Suprapubic skin (tissue), 4 donors: Measurements from ENCODE around the gene PRKN. TPM values are rescaled to one million over a fixed set of nuclear protein-coding genes. Genes with fewer than 3 reads are reported as not detected.

ENCODE experiments used
- DNase-seq, 2 donors: peaks; one replicate each; pipeline ENCODE4 v3.0.0-alpha.2; 2019; ENCODE audit warnings: low spot score in 2 of 2
- H3K27ac ChIP-seq: fragments of 200-600 bp; sonication (generic); one replicate; pipeline ENCODE4 v1.5.1; 2019
- H3K27me3 ChIP-seq: fragments of 200-600 bp; sonication (generic); one replicate; pipeline ENCODE4 v1.5.1; 2019
- H3K36me3 ChIP-seq: fragments of 200-600 bp; sonication (generic); one replicate; pipeline ENCODE4 v1.5.1; 2019
- H3K4me1 ChIP-seq: fragments of 200-600 bp; sonication (generic); one replicate; pipeline ENCODE4 v1.5.1; 2019
- H3K4me3 ChIP-seq: fragments of 200-600 bp; sonication (generic); one replicate; pipeline ENCODE4 v1.5.1; 2019; ENCODE audit warnings: mild to moderate bottlenecking
- H3K9me3 ChIP-seq: fragments of 200-600 bp; sonication (generic); one replicate; pipeline ENCODE4 v1.5.1; 2019
- EP300 ChIP-seq: sonication (generic); formaldehyde crosslinking; IDR thresholded peaks from one replicate; pipeline ENCODE4 v1.6.1; 2017; ENCODE audit warnings: antibody characterized with exemption
- POLR2A ChIP-seq, 2 donors: fragments of 450-650 bp; IDR thresholded peaks; one replicate each; pipeline ENCODE4 v1.6.1; 2017; ENCODE audit warnings: antibody characterized with exemption in 2 of 2, mild to moderate bottlenecking in 2 of 2, moderate library complexity in 2 of 2
- POLR2AphosphoS5 ChIP-seq, 3 donors: sonication (generic); formaldehyde crosslinking; IDR thresholded peaks; one replicate each; pipeline ENCODE4 v1.6.1; 2017; ENCODE audit warnings: antibody characterized with exemption in 3 of 3
- WGBS: methylation state at CpG from one replicate; pipeline ENCODE4 v1.1.5; 2018; 5-methylcytosine and 5-hydroxymethylcytosine counted together
- total RNA-seq, 4 donors: library from RNA; depleted of rRNA; stranded (reverse); fragments of >200 nt; gene quantifications; one replicate each; pipeline ENCODE4 v1.1.0, GENCODE V29; 2016
- TF ChIP-seq, protein P1 (sequence below), 2 donors: fragments of 200-600 bp in 1 of 2; fragments of 450-650 bp in 1 of 2; sonication (generic) in 1 of 2; IDR thresholded peaks; one replicate each; pipeline ENCODE4 v1.5.1; 2016 to 2019; ENCODE audit warnings: antibody characterized with exemption in 2 of 2, mild to moderate bottlenecking in 1 of 2, moderate library complexity in 1 of 2

PRKN gene
- total RNA-seq, 4 donors from 2014 or later = 7.2 to 22.8 (median 14.4) TPM

GRCh38 chr6:162222521-162222920, 505.0 kb downstream of the PRKN start:
- WGBS = 83% methylated on average over 5 of the region's 5 CpGs
- no peak for TF ChIP-seq POLR2AphosphoS5 (IDR thresholded peaks at IDR 0.05)
- no peak for TF ChIP-seq EP300
- TF ChIP-seq POLR2A (IDR thresholded peaks at IDR 0.05) = no peak
- TF ChIP-seq, protein P1, sequence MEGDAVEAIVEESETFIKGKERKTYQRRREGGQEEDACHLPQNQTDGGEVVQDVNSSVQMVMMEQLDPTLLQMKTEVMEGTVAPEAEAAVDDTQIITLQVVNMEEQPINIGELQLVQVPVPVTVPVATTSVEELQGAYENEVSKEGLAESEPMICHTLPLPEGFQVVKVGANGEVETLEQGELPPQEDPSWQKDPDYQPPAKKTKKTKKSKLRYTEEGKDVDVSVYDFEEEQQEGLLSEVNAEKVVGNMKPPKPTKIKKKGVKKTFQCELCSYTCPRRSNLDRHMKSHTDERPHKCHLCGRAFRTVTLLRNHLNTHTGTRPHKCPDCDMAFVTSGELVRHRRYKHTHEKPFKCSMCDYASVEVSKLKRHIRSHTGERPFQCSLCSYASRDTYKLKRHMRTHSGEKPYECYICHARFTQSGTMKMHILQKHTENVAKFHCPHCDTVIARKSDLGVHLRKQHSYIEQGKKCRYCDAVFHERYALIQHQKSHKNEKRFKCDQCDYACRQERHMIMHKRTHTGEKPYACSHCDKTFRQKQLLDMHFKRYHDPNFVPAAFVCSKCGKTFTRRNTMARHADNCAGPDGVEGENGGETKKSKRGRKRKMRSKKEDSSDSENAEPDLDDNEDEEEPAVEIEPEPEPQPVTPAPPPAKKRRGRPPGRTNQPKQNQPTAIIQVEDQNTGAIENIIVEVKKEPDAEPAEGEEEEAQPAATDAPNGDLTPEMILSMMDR (IDR thresholded peaks at IDR 0.05) = no peak

DNA sequence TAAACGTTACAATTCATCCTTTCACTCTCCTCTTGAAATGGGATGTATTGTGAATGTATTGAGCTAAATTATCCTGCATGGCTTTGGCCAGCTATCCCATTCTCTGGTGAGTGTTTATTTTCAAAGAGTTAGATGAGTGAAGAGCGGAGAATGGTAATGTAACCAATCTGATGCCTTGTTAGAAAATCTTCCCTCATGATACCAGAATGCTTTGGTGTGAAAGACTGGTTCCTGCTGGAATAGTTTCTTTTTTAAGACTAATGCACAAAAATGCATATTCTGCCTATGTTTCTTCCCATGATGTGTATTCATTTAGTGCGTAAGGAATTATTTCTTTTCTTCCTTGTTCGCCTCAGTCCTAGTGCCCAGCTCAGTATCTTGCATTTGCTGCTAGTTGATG, 506.7 kb downstream of the PRKN start:
- no peaks in the 10 kb centered on the region for H3K27me3 ChIP-seq
- DNase-seq = no peak
- no peaks in the 10 kb centered on the region for H3K9me3 ChIP-seq
- no peak overlapping the region for H3K27ac ChIP-seq
- no peaks in the 10 kb centered on the region for H3K4me1 ChIP-seq
- TF ChIP-seq POLR2AphosphoS5 (IDR thresholded peaks at IDR 0.05) = no peak
- TF ChIP-seq POLR2A (IDR thresholded peaks at IDR 0.05) = no peak
- TF ChIP-seq EP300 = no peak
- TF ChIP-seq, protein P1 (IDR thresholded peaks at IDR 0.05) = no peak
- no peak overlapping the region for H3K4me3 ChIP-seq
- H3K36me3 ChIP-seq = no peaks in the 10 kb centered on the region
- 95% methylated on average over 4 of the region's 4 CpGs for WGBS

More at GRCh38 chr6:162222521-162222920, 505.0 kb downstream of the PRKN start:
- no peaks in the 10 kb centered on the region for H3K9me3 ChIP-seq
- H3K4me1 ChIP-seq = no peaks in the 10 kb centered on the region
- H3K36me3 ChIP-seq = no peaks in the 10 kb centered on the region
- H3K27ac ChIP-seq = no peak overlapping the region
- H3K27me3 ChIP-seq = no peaks in the 10 kb centered on the region
- no peak overlapping the region for H3K4me3 ChIP-seq
- DNase-seq = no peak

- Histone ChIP-seq H3K27me3 (no peaks in the 10 kb centered on the region), H3K9me3 (no peaks in the 10 kb centered on the region), H3K36me3 (no peaks in the 10 kb centered on the region), H3K4me1 (no peaks in the 10 kb centered on the region), H3K27ac (no peak overlapping the region), H3K4me3 (no peak overlapping the region)
- no peak for DNase-seq
- WGBS = 93% methylated on average over 4 of the region's 4 CpGs
- TF ChIP-seq POLR2A (IDR thresholded peaks at IDR 0.05) = no peak
- no peak for TF ChIP-seq EP300
- TF ChIP-seq POLR2AphosphoS5 (IDR thresholded peaks at IDR 0.05) = no peak
- TF ChIP-seq, protein P1 (IDR thresholded peaks at IDR 0.05) = no peak
Observed at GRCh38 chr6:162219266-162219665, 508.3 kb downstream of the PRKN start.

DNA sequence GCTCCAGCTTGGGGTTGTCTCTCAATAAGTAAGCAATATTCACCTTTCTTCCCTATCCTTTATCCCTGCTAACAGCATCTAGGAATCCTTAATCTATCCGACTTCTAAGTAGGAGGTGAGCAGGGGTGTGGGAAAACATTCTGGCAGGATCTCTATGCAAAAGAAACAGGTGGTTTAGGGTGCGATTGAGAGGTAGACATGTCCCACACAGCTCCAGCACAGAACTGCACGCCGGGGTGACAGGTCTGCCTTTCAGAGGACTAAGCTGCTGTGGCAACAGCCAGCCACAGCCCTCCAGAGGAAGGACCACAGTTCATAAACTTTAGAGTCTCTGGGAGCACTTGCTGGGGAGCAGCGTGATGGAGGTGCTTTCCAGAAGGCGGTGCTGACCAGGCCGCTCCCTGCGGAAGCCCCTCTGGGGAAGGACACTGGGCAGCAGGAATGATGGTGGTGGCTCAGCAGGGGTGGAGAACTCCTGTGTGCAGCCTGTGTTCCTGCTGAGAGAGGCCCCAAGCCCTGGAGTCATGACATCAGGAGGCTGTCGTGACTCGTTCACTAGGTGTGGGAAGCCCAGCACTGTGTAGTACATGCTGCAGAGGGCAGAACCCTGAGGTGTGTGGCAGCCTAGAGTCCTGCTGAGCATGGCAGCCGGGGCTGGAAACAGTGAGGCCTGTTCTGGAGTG, 509.6 kb downstream of the PRKN start:
- WGBS = 89% methylated on average over 11 of the region's 11 CpGs
- Histone ChIP-seq H3K27me3 (no peaks in the 10 kb centered on the region), H3K27ac (no peak overlapping the region), H3K4me1 (no peaks in the 10 kb centered on the region), H3K36me3 (no peaks in the 10 kb centered on the region), H3K9me3 (no peaks in the 10 kb centered on the region), H3K4me3 (no peak overlapping the region)
- no peak for TF ChIP-seq POLR2A (IDR thresholded peaks at IDR 0.05)
- no peak for TF ChIP-seq POLR2AphosphoS5 (IDR thresholded peaks at IDR 0.05)
- TF ChIP-seq, protein P1 (IDR thresholded peaks at IDR 0.05) = no peak
- no peak for TF ChIP-seq EP300
- DNase-seq = no peak

DNA sequence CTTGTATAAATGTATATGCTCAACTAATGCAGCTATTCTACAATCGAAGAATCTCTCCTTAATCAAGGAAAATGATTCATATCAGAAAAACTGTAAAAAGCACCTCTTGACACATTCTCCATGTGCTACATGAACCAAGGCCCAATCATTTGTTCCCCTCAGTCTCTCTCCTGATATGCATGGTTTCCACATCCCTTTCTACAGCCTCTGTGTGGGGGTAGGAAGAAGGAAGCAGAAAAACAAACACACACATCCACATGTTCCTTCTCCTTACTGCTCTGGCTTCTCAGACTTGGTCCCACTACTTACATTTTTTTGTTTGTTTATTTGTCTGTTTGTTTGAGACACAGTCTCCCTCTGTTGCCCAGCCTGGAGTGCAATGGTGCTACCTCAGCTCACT, 510.5 kb downstream of the PRKN start:
- no peak for DNase-seq
- Histone ChIP-seq H3K36me3 (no peaks in the 10 kb centered on the region), H3K4me3 (no peak overlapping the region), H3K4me1 (no peaks in the 10 kb centered on the region), H3K9me3 (no peaks in the 10 kb centered on the region), H3K27ac (no peak overlapping the region), H3K27me3 (no peaks in the 10 kb centered on the region)
- TF ChIP-seq EP300 (no peak), POLR2AphosphoS5 (IDR thresholded peaks at IDR 0.05) (no peak), POLR2A (IDR thresholded peaks at IDR 0.05) (no peak)
- TF ChIP-seq, protein P1 (IDR thresholded peaks at IDR 0.05) = no peak
- whole genome bisulfite sequencing = 85% methylated on average over 1 of the region's 1 CpG
